HepG2 (cell line): Measurements from ENCODE around the gene HECTD2. TPM values are rescaled to one million over a fixed set of nuclear protein-coding genes. Genes with fewer than 3 reads are reported as not detected.
A peak's percentile ranks its signal among the peaks of the same experiment; 100 is the strongest.

Experiments used
- BCL6 ChIP-seq: IDR thresholded peaks from 2 replicates; pipeline ENCODE4 v1.6.1; 2016; ENCODE audit warnings: missing genetic modification reagents, missing compliant biosample characterization
- BRF2 ChIP-seq: sonication (generic); formaldehyde crosslinking; IDR thresholded peaks from 2 replicates; pipeline ENCODE4 v1.8.1; 2022; ENCODE audit warnings: mild to moderate bottlenecking, missing genetic modification reagents
- CREBL2 ChIP-seq: sonication (generic); formaldehyde crosslinking; IDR thresholded peaks from 2 replicates; pipeline ENCODE4 v1.8.1; 2023; ENCODE audit warnings: missing genetic modification reagents, mild to moderate bottlenecking, borderline replicate concordance
- CREM ChIP-seq, 2 experiments: sonication (generic) in 1 of 2; formaldehyde crosslinking in 1 of 2; IDR thresholded peaks; 2 replicates each; pipeline versions ENCODE4 v1.4.0 to v1.6.1; 2016 to 2020; ENCODE audit warnings: antibody characterized with exemption in 1 of 2, mild to moderate bottlenecking in 1 of 2, missing genetic modification reagents in 1 of 2
- FLYWCH1 ChIP-seq: sonication (generic); formaldehyde crosslinking; IDR thresholded peaks from 2 replicates; pipeline ENCODE4 v1.8.1; 2023; ENCODE audit warnings: mild to moderate bottlenecking, missing genetic modification reagents
- KDM3A ChIP-seq: IDR thresholded peaks from 2 replicates; pipeline ENCODE4 v1.6.1; 2018; ENCODE audit warnings: low read depth, missing compliant biosample characterization
- KLF9 ChIP-seq: IDR thresholded peaks from 2 replicates; pipeline ENCODE4 v1.6.1; 2016; ENCODE audit warnings: low read depth
- MAF1 ChIP-seq: sonication (generic); formaldehyde crosslinking; IDR thresholded peaks from 2 replicates; pipeline ENCODE4 v1.5.0; 2020; ENCODE audit warnings: missing genetic modification reagents, borderline replicate concordance
- MXI1 ChIP-seq: IDR thresholded peaks from 3 replicates; pipeline ENCODE4 v1.6.1; 2012; ENCODE audit warnings: low read depth, low read length, inconsistent platforms, borderline replicate concordance
- TFAP4 ChIP-seq: sonication (generic); IDR thresholded peaks from 2 replicates; pipeline ENCODE4 v1.6.1; 2016; ENCODE audit warnings: low read depth, borderline replicate concordance
- TFDP2 ChIP-seq: sonication (generic); formaldehyde crosslinking; IDR thresholded peaks from 2 replicates; pipeline ENCODE4 v1.4.0; 2020; ENCODE audit warnings: missing genetic modification reagents
- TRIM22 ChIP-seq: fragments of 450-650 bp; IDR thresholded peaks from 2 replicates; pipeline ENCODE4 v1.6.1; 2017
- U2AF1 ChIP-seq: fragments of 200-400 bp; formaldehyde crosslinking; optimal IDR thresholded peaks from 2 replicates; pipeline ENCODE3; 2017; ENCODE audit warnings: mild to moderate bottlenecking, low read depth, low read length
- ZNF430 ChIP-seq: sonication (generic); formaldehyde crosslinking; IDR thresholded peaks from 2 replicates; pipeline ENCODE4 v1.9.0; 2021; ENCODE audit warnings: mild to moderate bottlenecking, missing genetic modification reagents
- ZNF512B ChIP-seq: sonication (generic); formaldehyde crosslinking; IDR thresholded peaks from 2 replicates; pipeline ENCODE4 v1.5.1; 2020; ENCODE audit warnings: missing genetic modification reagents, mild to moderate bottlenecking, borderline replicate concordance
- ZNF737 ChIP-seq: sonication (generic); formaldehyde crosslinking; IDR thresholded peaks from 2 replicates; pipeline ENCODE4 v1.5.0; 2020; ENCODE audit warnings: missing genetic modification reagents, mild to moderate bottlenecking, borderline replicate concordance
- ZNF770 ChIP-seq: sonication (generic); formaldehyde crosslinking; IDR thresholded peaks from 2 replicates; pipeline ENCODE4 v1.5.0; 2020; ENCODE audit warnings: mild to moderate bottlenecking, missing genetic modification reagents
- ZNF781 ChIP-seq: sonication (generic); formaldehyde crosslinking; IDR thresholded peaks from 2 replicates; pipeline ENCODE4 v1.5.1; 2020; ENCODE audit warnings: borderline replicate concordance, mild to moderate bottlenecking, missing genetic modification reagents; ENCODE audit errors: not compliant biosample characterization
- polyA plus RNA-seq, 8 experiments: library from polyadenylated mRNA; depleted of rRNA in 3 of 8; stranded (reverse) in 7 of 8; unstranded in 1 of 8; fragments of >200 nt; fragmentation: Illumina TruSeq in 4 of 8; extraction: Trizol in 4 of 8; gene quantifications; 2 replicates each; pipeline versions ENCODE4 v1.2.1 to v1.2.3, GENCODE V29; 2011 to 2016; ENCODE audit warnings: low read depth in 4 of 8, missing spikeins in 1 of 8, mixed read lengths in 1 of 8; ENCODE audit not compliant: insufficient read depth in 1 of 8
- total RNA-seq, 5 experiments: library from RNA; depleted of rRNA; stranded (reverse); fragments of >200 nt; fragmentation: Illumina TruSeq; extraction: Trizol; gene quantifications; 2 replicates each; pipeline ENCODE4 v1.2.3, GENCODE V29; 2016; ENCODE audit warnings: low read depth in 1 of 5

Gene HECTD2
- total and polyA plus RNA-seq, 2 of the 13 experiments (the other 11 are each of a cell fraction or from before 2014, with no cell fraction given) = 3.2 to 5.2 TPM

GRCh38 chr10:91556691-91557566 is 146.8 kb downstream of the HECTD2 start (continued):
- no peak for TF ChIP-seq CREBL2 (CRISPR knock-in tag)
- no peak for TF ChIP-seq TRIM22
- no peak for TF ChIP-seq ZNF430
- no peak for TF ChIP-seq ZNF737 (CRISPR knock-in tag)
- TF ChIP-seq KDM3A = no peak
- TF ChIP-seq BRF2 (CRISPR knock-in tag) = no peak
- TF ChIP-seq KLF9 (CRISPR knock-in tag) = no peak
- TF ChIP-seq U2AF1 = no peak
- peak; percentile 87 for TF ChIP-seq BCL6 (CRISPR knock-in tag)
- no peak for TF ChIP-seq FLYWCH1 (CRISPR knock-in tag)
- no peak for TF ChIP-seq MXI1
- TF ChIP-seq ZNF781 (CRISPR knock-in tag) = no peak
- TF ChIP-seq ZNF770 (CRISPR knock-in tag) = 0 out of 2 replicates have a peak, but pooled peaks have one; percentile 51
- no peak for TF ChIP-seq ZNF512B (CRISPR knock-in tag)
- no peak for TF ChIP-seq MAF1 (CRISPR knock-in tag)
- peak; percentile 98 for TF ChIP-seq TFAP4
- peak; percentile 29; the same call in 1 of the 2 replicates for TF ChIP-seq TFDP2 (CRISPR knock-in tag)
- peak; percentile 88 for TF ChIP-seq CREM (IDR thresholded peaks at IDR 0.05)
- no peak for TF ChIP-seq CREM (CRISPR knock-in tag; IDR thresholded peaks at IDR 0.05)
